Measurements from ENCODE around the gene H2AZ2. TPM values are rescaled to one million over a fixed set of nuclear protein-coding genes. Genes with fewer than 3 reads are reported as not detected.

H2AZ2 gene
- total RNA-seq, 1 donor from 2014 or later: 105 TPM

GRCh38 chr7:44801890-44802289 lies 46.0 kb downstream of the H2AZ2 start:
- peaks cover 44% of the 10 kb centered on the region for H3K79me2 ChIP-seq (ENCODE audit: insufficient read depth, low read length)

DNA sequence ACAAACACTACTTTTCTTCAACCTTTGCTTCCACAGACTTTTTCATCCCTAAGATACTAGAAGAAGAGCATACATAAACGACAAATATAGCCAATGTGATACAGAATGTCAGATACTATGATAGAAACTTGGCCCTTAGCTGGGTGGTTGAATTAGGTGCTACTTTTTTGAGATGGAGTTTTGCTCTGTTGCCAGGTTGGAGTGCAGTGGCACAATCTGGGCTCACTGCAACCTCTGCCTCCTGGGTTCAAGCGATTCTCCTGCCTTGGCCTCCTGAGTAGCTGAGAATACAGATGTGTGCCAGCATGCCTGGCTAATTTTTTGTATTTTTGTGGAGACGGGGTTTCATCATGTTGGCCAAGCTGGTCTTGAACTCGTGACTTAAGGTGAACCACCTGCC lies 47.9 kb downstream of the H2AZ2 start:
- Histone ChIP-seq H3K4me3 (ENCODE audit: insufficient read depth, low read depth, low read length) (no peak overlapping the region), H3K9me3 (ENCODE audit: insufficient read depth, low read depth, low read length) (no peaks in the 10 kb centered on the region), H2AFZ (ENCODE audit: low read depth, low read length) (no peak overlapping the region), H3K4me1 (ENCODE audit: insufficient read depth, low read length) (peaks cover 27% of the 10 kb centered on the region), H3K36me3 (ENCODE audit: insufficient read depth, low read length) (peaks cover 47% of the 10 kb centered on the region), H3K4me2 (ENCODE audit: low read length) (peak overlapping the region; percentile 88), H3K9ac (ENCODE audit: low read length) (peak overlapping the region; percentile 11), H3K27ac (ENCODE audit: low read depth, low read length) (no peak overlapping the region), H3K27me3 (ENCODE audit: insufficient read depth, low read length) (no peaks in the 10 kb centered on the region), H4K20me1 (ENCODE audit: insufficient read depth, low read length) (peaks cover 71% of the 10 kb centered on the region), H3K79me2 (ENCODE audit: insufficient read depth, low read length) (peaks cover 53% of the 10 kb centered on the region)
- no peak for FAIRE-seq
- H3K4me1 Mint-ChIP-seq (ENCODE audit: low read depth, unreplicated experiment): peaks cover 19% of the 10 kb centered on the region
- H3K36me3 Mint-ChIP-seq (ENCODE audit: low read depth, unreplicated experiment): peaks cover 17% of the 10 kb centered on the region
- H3K27me3 Mint-ChIP-seq (ENCODE audit: low read depth, unreplicated experiment): no peaks in the 10 kb centered on the region
- no peak for TF ChIP-seq EZH2 (IDR thresholded peaks at IDR 0.05; ENCODE audit: insufficient read depth, low read length)
- TF ChIP-seq, protein P1, sequence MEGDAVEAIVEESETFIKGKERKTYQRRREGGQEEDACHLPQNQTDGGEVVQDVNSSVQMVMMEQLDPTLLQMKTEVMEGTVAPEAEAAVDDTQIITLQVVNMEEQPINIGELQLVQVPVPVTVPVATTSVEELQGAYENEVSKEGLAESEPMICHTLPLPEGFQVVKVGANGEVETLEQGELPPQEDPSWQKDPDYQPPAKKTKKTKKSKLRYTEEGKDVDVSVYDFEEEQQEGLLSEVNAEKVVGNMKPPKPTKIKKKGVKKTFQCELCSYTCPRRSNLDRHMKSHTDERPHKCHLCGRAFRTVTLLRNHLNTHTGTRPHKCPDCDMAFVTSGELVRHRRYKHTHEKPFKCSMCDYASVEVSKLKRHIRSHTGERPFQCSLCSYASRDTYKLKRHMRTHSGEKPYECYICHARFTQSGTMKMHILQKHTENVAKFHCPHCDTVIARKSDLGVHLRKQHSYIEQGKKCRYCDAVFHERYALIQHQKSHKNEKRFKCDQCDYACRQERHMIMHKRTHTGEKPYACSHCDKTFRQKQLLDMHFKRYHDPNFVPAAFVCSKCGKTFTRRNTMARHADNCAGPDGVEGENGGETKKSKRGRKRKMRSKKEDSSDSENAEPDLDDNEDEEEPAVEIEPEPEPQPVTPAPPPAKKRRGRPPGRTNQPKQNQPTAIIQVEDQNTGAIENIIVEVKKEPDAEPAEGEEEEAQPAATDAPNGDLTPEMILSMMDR (IDR thresholded peaks at IDR 0.05; ENCODE audit: insufficient read depth, low read depth, low read length): no peak
- no peak for DNase-seq (ENCODE audit: low read depth)
- H3K9me3 Mint-ChIP-seq (ENCODE audit: unreplicated experiment): no peaks in the 10 kb centered on the region
- no peak overlapping the region for H3K27ac Mint-ChIP-seq (ENCODE audit: unreplicated experiment)
- peak overlapping the region; percentile 61 for H3K4me3 Mint-ChIP-seq (ENCODE audit: unreplicated experiment)

More at GRCh38 chr7:44801890-44802289, 46.0 kb downstream of the H2AZ2 start:
- peaks cover 24% of the 10 kb centered on the region for H3K4me1 ChIP-seq (ENCODE audit: insufficient read depth, low read length)
- FAIRE-seq: no peak
- peak overlapping the region; percentile 54 for H3K4me2 ChIP-seq (ENCODE audit: low read length)
- peaks cover 19% of the 10 kb centered on the region for H3K4me1 Mint-ChIP-seq (ENCODE audit: low read depth, unreplicated experiment)
- peak overlapping the region; percentile 51 for H3K4me3 Mint-ChIP-seq (ENCODE audit: unreplicated experiment)
- H3K36me3 Mint-ChIP-seq (ENCODE audit: low read depth, unreplicated experiment): peaks cover 18% of the 10 kb centered on the region
- DNase-seq (ENCODE audit: low read depth): peak; percentile 63
- H3K4me3 ChIP-seq (ENCODE audit: insufficient read depth, low read depth, low read length): no peak overlapping the region
- H3K9me3 ChIP-seq (ENCODE audit: insufficient read depth, low read depth, low read length): no peaks in the 10 kb centered on the region
- H2AFZ ChIP-seq (ENCODE audit: low read depth, low read length): no peak overlapping the region
- peak overlapping the region; percentile 28 for H3K27ac ChIP-seq (ENCODE audit: low read depth, low read length)
- no peak overlapping the region for H3K27ac Mint-ChIP-seq (ENCODE audit: unreplicated experiment)
- H3K36me3 ChIP-seq (ENCODE audit: insufficient read depth, low read length): peaks cover 47% of the 10 kb centered on the region
- no peaks in the 10 kb centered on the region for H3K27me3 ChIP-seq (ENCODE audit: insufficient read depth, low read length)
- no peaks in the 10 kb centered on the region for H3K9me3 Mint-ChIP-seq (ENCODE audit: unreplicated experiment)
- peak overlapping the region; percentile 17 for H3K9ac ChIP-seq (ENCODE audit: low read length)
- peaks cover 71% of the 10 kb centered on the region for H4K20me1 ChIP-seq (ENCODE audit: insufficient read depth, low read length)
- no peaks in the 10 kb centered on the region for H3K27me3 Mint-ChIP-seq (ENCODE audit: low read depth, unreplicated experiment)
- TF ChIP-seq EZH2 (IDR thresholded peaks at IDR 0.05; ENCODE audit: insufficient read depth, low read length): no peak
- TF ChIP-seq, protein P1 (IDR thresholded peaks at IDR 0.05; ENCODE audit: insufficient read depth, low read depth, low read length): no peak

DNA sequence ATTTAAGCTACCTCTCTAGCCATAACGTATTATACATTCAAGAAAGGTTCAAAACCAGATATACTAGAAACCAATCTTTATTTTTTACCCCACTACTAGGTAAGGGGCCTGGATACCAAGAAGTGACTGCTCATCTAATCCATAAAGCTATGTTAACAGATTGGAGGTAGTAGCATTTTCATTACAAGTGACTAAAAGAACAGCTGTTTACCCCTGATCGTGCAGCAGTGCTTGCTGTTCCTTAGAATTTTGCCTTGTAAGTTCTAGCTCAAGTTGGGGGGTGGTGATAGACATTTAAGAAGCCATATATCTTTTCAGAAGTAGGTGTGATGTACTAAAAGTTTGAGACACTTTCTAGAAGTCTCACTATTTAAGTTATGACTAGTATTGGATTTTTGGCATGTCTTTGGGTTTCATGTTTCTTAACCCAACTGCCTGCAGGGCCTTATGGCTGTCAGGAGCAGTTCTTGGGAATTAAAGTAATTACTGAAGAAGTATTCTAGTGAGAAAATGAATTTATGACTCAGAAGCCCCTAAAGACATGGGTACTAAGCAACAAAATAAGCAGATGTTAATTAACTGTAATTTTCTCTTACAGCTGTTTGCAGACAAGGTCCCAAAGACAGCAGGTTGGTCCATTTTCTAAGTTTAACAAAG lies 49.1 kb downstream of the H2AZ2 start:
- FAIRE-seq (no peak), DNase-seq (ENCODE audit: low read depth) (peak; percentile 22)
- Histone ChIP-seq H3K4me2 (ENCODE audit: low read length) (peak overlapping the region; percentile 88), H3K4me3 (ENCODE audit: insufficient read depth, low read depth, low read length) (peak overlapping the region; percentile 78), H3K27me3 (ENCODE audit: insufficient read depth, low read length) (no peaks in the 10 kb centered on the region), H2AFZ (ENCODE audit: low read depth, low read length) (no peak overlapping the region), H3K27ac (ENCODE audit: low read depth, low read length) (peak overlapping the region; percentile 3), H3K79me2 (ENCODE audit: insufficient read depth, low read length) (peaks cover 53% of the 10 kb centered on the region), H3K36me3 (ENCODE audit: insufficient read depth, low read length) (peaks cover 46% of the 10 kb centered on the region), H3K9me3 (ENCODE audit: insufficient read depth, low read depth, low read length) (no peaks in the 10 kb centered on the region), H4K20me1 (ENCODE audit: insufficient read depth, low read length) (peaks cover 66% of the 10 kb centered on the region), H3K4me1 (ENCODE audit: insufficient read depth, low read length) (peaks cover 27% of the 10 kb centered on the region), H3K9ac (ENCODE audit: low read length) (peak overlapping the region; percentile 100)
- H3K9me3 Mint-ChIP-seq (ENCODE audit: unreplicated experiment): no peaks in the 10 kb centered on the region
- H3K4me1 Mint-ChIP-seq (ENCODE audit: low read depth, unreplicated experiment): peaks cover 19% of the 10 kb centered on the region
- no peak overlapping the region for H3K27ac Mint-ChIP-seq (ENCODE audit: unreplicated experiment)
- H3K36me3 Mint-ChIP-seq (ENCODE audit: low read depth, unreplicated experiment): peaks cover 17% of the 10 kb centered on the region
- TF ChIP-seq, protein P1 (IDR thresholded peaks at IDR 0.05; ENCODE audit: insufficient read depth, low read depth, low read length): no peak
- no peak for TF ChIP-seq EZH2 (IDR thresholded peaks at IDR 0.05; ENCODE audit: insufficient read depth, low read length)
- peak overlapping the region; percentile 98 for H3K4me3 Mint-ChIP-seq (ENCODE audit: unreplicated experiment)
- no peaks in the 10 kb centered on the region for H3K27me3 Mint-ChIP-seq (ENCODE audit: low read depth, unreplicated experiment)
